Astrocyte (in vitro differentiated cells and primary cell): ENCODE results near the gene ZBTB7A. TPM values are rescaled to one million over a fixed set of nuclear protein-coding genes. Genes with fewer than 3 reads are reported as not detected.
A peak's percentile ranks its signal among the peaks of the same experiment; 100 is the strongest.

Experiments
- DNase-seq: peaks from one replicate; pipeline ENCODE4 v3.0.0-alpha.2; 2010; ENCODE audit warnings: low read depth
- FAIRE-seq: peaks from 2 replicates; lab custom pipeline; 2011; peaks lifted over from hg19 to GRCh38; lab: Jason Lieb, UNC
- H2AFZ ChIP-seq: 2 replicates; pipeline ENCODE4 v1.6.0; 2012; ENCODE audit warnings: low read depth, low read length, inconsistent platforms
- H3K27ac ChIP-seq: 2 replicates; pipeline ENCODE4 v1.5.1; 2011; ENCODE audit warnings: low read depth, low read length, inconsistent platforms
- H3K27me3 ChIP-seq: 2 replicates; pipeline ENCODE4 v1.6.0; 2011; ENCODE audit warnings: low read length, inconsistent platforms; ENCODE audit not compliant: insufficient read depth
- H3K36me3 ChIP-seq: 2 replicates; pipeline ENCODE4 v1.5.1; 2011; ENCODE audit warnings: low read length, inconsistent platforms; ENCODE audit not compliant: insufficient read depth
- H3K4me1 ChIP-seq: 2 replicates; pipeline ENCODE4 v1.5.1; 2011; ENCODE audit warnings: low read length, inconsistent platforms; ENCODE audit not compliant: insufficient read depth
- H3K4me2 ChIP-seq: 2 replicates; pipeline ENCODE4 v1.6.0; 2012; ENCODE audit warnings: low read length, inconsistent platforms
- H3K4me3 ChIP-seq: 2 replicates; pipeline ENCODE4 v1.5.1; 2011; ENCODE audit warnings: low read depth, mild to moderate bottlenecking, low read length, inconsistent platforms; ENCODE audit not compliant: insufficient read depth
- H3K79me2 ChIP-seq: 2 replicates; pipeline ENCODE4 v1.6.0; 2012; ENCODE audit warnings: mild to moderate bottlenecking, low read length, inconsistent platforms; ENCODE audit not compliant: insufficient read depth
- H3K9ac ChIP-seq: 2 replicates; pipeline ENCODE4 v1.6.0; 2012; ENCODE audit warnings: mild to moderate bottlenecking, low read length, inconsistent platforms
- H3K9me3 ChIP-seq: 2 replicates; pipeline ENCODE4 v1.5.1; 2012; ENCODE audit warnings: low read depth, mild to moderate bottlenecking, low read length, inconsistent platforms; ENCODE audit not compliant: insufficient read depth
- H4K20me1 ChIP-seq: 2 replicates; pipeline ENCODE4 v1.6.0; 2012; ENCODE audit warnings: low read length, inconsistent platforms; ENCODE audit not compliant: insufficient read depth
- H3K27ac Mint-ChIP-seq: one replicate; pipeline ENCODE4 v1.8.0; 2021; ENCODE audit warnings: mild to moderate bottlenecking, mixed read lengths; ENCODE audit not compliant: unreplicated experiment
- H3K27me3 Mint-ChIP-seq: one replicate; pipeline ENCODE4 v1.8.0; 2021; ENCODE audit warnings: low read depth, mixed read lengths; ENCODE audit not compliant: unreplicated experiment
- H3K36me3 Mint-ChIP-seq: one replicate; pipeline ENCODE4 v1.8.0; 2021; ENCODE audit warnings: low read depth, mixed read lengths; ENCODE audit not compliant: unreplicated experiment
- H3K4me1 Mint-ChIP-seq: one replicate; pipeline ENCODE4 v1.8.0; 2021; ENCODE audit warnings: low read depth, mixed read lengths; ENCODE audit not compliant: unreplicated experiment
- H3K4me3 Mint-ChIP-seq: one replicate; pipeline ENCODE4 v1.8.0; 2021; ENCODE audit warnings: mild to moderate bottlenecking, moderate library complexity, mixed read lengths; ENCODE audit not compliant: unreplicated experiment
- H3K9me3 Mint-ChIP-seq: one replicate; pipeline ENCODE4 v1.8.0; 2021; ENCODE audit warnings: mild to moderate bottlenecking, mixed read lengths; ENCODE audit not compliant: unreplicated experiment
- CTCF ChIP-seq: IDR thresholded peaks from 2 replicates; pipeline ENCODE4 v1.5.1; 2011; ENCODE audit warnings: low read depth, mild to moderate bottlenecking, inconsistent platforms, low read length, moderate library complexity; ENCODE audit not compliant: insufficient read depth
- EZH2 ChIP-seq: IDR thresholded peaks from 2 replicates; pipeline ENCODE4 v1.6.1; 2012; ENCODE audit warnings: mild to moderate bottlenecking, low read length, inconsistent platforms; ENCODE audit not compliant: insufficient read depth
- total RNA-seq: library from RNA; stranded (reverse); gene quantifications from 2 replicates; pipeline ENCODE4 v1.2.1, GENCODE V29; 2021

The ZBTB7A gene
- total RNA-seq, 1 donor from 2014 or later: 24.3 TPM

GRCh38 chr19:4033028-4033956, 33.4 kb downstream of the ZBTB7A start:
- no peak for FAIRE-seq
- H2AFZ ChIP-seq: no peak overlapping the region

GRCh38 chr19:4032436-4032835, 34.3 kb downstream of the ZBTB7A start:
- no peaks in the 10 kb centered on the region for H3K27me3 Mint-ChIP-seq
- no peak overlapping the region for H3K4me3 Mint-ChIP-seq
- no peak overlapping the region for H3K27ac Mint-ChIP-seq
- no peaks in the 10 kb centered on the region for H3K4me1 Mint-ChIP-seq
- H3K9ac ChIP-seq: no peak overlapping the region
- no peak overlapping the region for H2AFZ ChIP-seq
- H3K36me3 ChIP-seq: peaks cover 4% of the 10 kb centered on the region
- TF ChIP-seq EZH2: no peak
- TF ChIP-seq CTCF: no peak
- no peaks in the 10 kb centered on the region for H3K27me3 ChIP-seq
- peaks cover 16% of the 10 kb centered on the region for H4K20me1 ChIP-seq
- H3K9me3 Mint-ChIP-seq: no peaks in the 10 kb centered on the region
- no peaks in the 10 kb centered on the region for H3K79me2 ChIP-seq
- no peak overlapping the region for H3K4me3 ChIP-seq
- H3K27ac ChIP-seq: no peak overlapping the region
- H3K36me3 Mint-ChIP-seq: peaks cover 2% of the 10 kb centered on the region
- DNase-seq: no peak
- H3K9me3 ChIP-seq: no peaks in the 10 kb centered on the region
- no peak overlapping the region for H3K4me2 ChIP-seq
- no peaks in the 10 kb centered on the region for H3K4me1 ChIP-seq
- no peak for FAIRE-seq

More at GRCh38 chr19:4033028-4033956, 33.4 kb downstream of the ZBTB7A start:
- Histone ChIP-seq H4K20me1 (peaks cover 15% of the 10 kb centered on the region), H3K27ac (no peak overlapping the region), H3K27me3 (no peaks in the 10 kb centered on the region), H3K4me3 (no peak overlapping the region), H3K4me2 (no peak overlapping the region), H3K9ac (no peak overlapping the region), H3K9me3 (no peaks in the 10 kb centered on the region), H3K36me3 (peaks cover 4% of the 10 kb centered on the region), H3K4me1 (no peaks in the 10 kb centered on the region), H3K79me2 (no peaks in the 10 kb centered on the region)
- TF ChIP-seq CTCF: no peak
- no peak for TF ChIP-seq EZH2
- no peaks in the 10 kb centered on the region for H3K4me1 Mint-ChIP-seq
- no peaks in the 10 kb centered on the region for H3K9me3 Mint-ChIP-seq
- H3K36me3 Mint-ChIP-seq: peaks cover 4% of the 10 kb centered on the region
- DNase-seq: no peak
- H3K27ac Mint-ChIP-seq: no peak overlapping the region
- H3K4me3 Mint-ChIP-seq: no peak overlapping the region
- no peaks in the 10 kb centered on the region for H3K27me3 Mint-ChIP-seq

- Histone ChIP-seq H3K36me3 (peaks cover 4% of the 10 kb centered on the region), H3K9me3 (no peaks in the 10 kb centered on the region), H2AFZ (no peak overlapping the region), H3K27ac (no peak overlapping the region), H4K20me1 (peaks cover 14% of the 10 kb centered on the region), H3K4me1 (no peaks in the 10 kb centered on the region), H3K79me2 (peaks cover 3% of the 10 kb centered on the region), H3K4me3 (no peak overlapping the region), H3K9ac (no peak overlapping the region), H3K27me3 (no peaks in the 10 kb centered on the region), H3K4me2 (no peak overlapping the region)
- no peaks in the 10 kb centered on the region for H3K4me1 Mint-ChIP-seq
- H3K4me3 Mint-ChIP-seq: no peak overlapping the region
- no peak for DNase-seq
- peak overlapping the region; percentile 41 for H3K27ac Mint-ChIP-seq
- H3K36me3 Mint-ChIP-seq: peaks cover 5% of the 10 kb centered on the region
- H3K27me3 Mint-ChIP-seq: no peaks in the 10 kb centered on the region
- FAIRE-seq: no peak
- no peaks in the 10 kb centered on the region for H3K9me3 Mint-ChIP-seq
- no peak for TF ChIP-seq EZH2
- no peak for TF ChIP-seq CTCF
Measured at GRCh38 chr19:4031420-4031819, 35.3 kb downstream of the ZBTB7A start.
